Esophagus squamous epithelium (tissue), 5 donors: ENCODE measurements around the gene OR51B4. TPM values are rescaled to one million over a fixed set of nuclear protein-coding genes. Genes with fewer than 3 reads are reported as not detected.

Experiments
- DNase-seq: peaks from one replicate; lab custom pipeline; 2025; lab: John Stamatoyannopoulos, UW
- H3K27ac ChIP-seq, 4 donors: fragments of 200-600 bp; sonication (generic); one replicate each; pipeline ENCODE4 v1.5.1; 2016 to 2019; ENCODE audit warnings: mild to moderate bottlenecking in 1 of 4
- H3K27me3 ChIP-seq, 4 donors: fragments of 200-600 bp; sonication (generic); 1 replicate in 3 of 4; 2 replicates in 1 of 4; pipeline versions ENCODE4 v1.5.1 to v1.6.0; 2017 to 2021; ENCODE audit warnings: antibody characterized with exemption in 1 of 4
- H3K36me3 ChIP-seq, 3 donors: fragments of 200-600 bp; sonication (generic); one replicate each; pipeline ENCODE4 v1.5.1; 2016 to 2019
- H3K4me1 ChIP-seq, 3 donors: fragments of 200-600 bp; sonication (generic); one replicate each; pipeline ENCODE4 v1.5.1; 2017 to 2019
- H3K4me3 ChIP-seq, 4 donors: fragments of 200-600 bp; sonication (generic); 1 replicate in 3 of 4; 2 replicates in 1 of 4; pipeline ENCODE4 v1.5.1; 2016 to 2019; ENCODE audit warnings: mild to moderate bottlenecking in 2 of 4, moderate library complexity in 1 of 4
- H3K9me3 ChIP-seq, 3 donors: fragments of 200-600 bp; sonication (generic); one replicate each; pipeline ENCODE4 v1.5.1; 2016 to 2019
- CTCF ChIP-seq, 6 experiments: fragments of 450-650 bp in 4 of 6; fragments of 200-600 bp in 2 of 6; sonication (generic) in 2 of 6; IDR thresholded peaks; one replicate each; pipeline ENCODE4 v1.5.1; 2016 to 2019; ENCODE audit warnings: antibody characterized with exemption in 6 of 6, mild to moderate bottlenecking in 4 of 6, moderate library complexity in 4 of 6
- POLR2A ChIP-seq, 4 donors: fragments of 450-650 bp; IDR thresholded peaks; one replicate each; pipeline ENCODE4 v1.6.1; 2017; ENCODE audit warnings: antibody characterized with exemption in 4 of 4, mild to moderate bottlenecking in 4 of 4, moderate library complexity in 3 of 4
- WGBS, 2 donors: methylation state at CpG; one replicate each; pipeline ENCODE4 v1.1.5; 2018; 5-methylcytosine and 5-hydroxymethylcytosine counted together
- intact Hi-C: fragments of 100-400 bp; cut with DNase I; formaldehyde crosslinking; loops from one replicate; pipeline ENCODE4 v1.15.0; 2022
- total RNA-seq, 4 donors: library from RNA; depleted of rRNA; stranded (reverse); fragments of >200 nt; gene quantifications; one replicate each; pipeline ENCODE4 v1.1.0, GENCODE V29; 2016
- donor health status: DM: yes; HTN: yes; CAD: no.

The OR51B4 gene
- total RNA-seq, 4 donors from 2014 or later = not detected

- Histone ChIP-seq H3K4me3 (no peak overlapping the region), H3K9me3 (no peaks in the 10 kb centered on the region), H3K4me1 (no peaks in the 10 kb centered on the region), H3K27ac (no peak overlapping the region), H3K36me3 (no peaks in the 10 kb centered on the region), H3K27me3 (no peaks in the 10 kb centered on the region)
- intact Hi-C loops = no loop called here
- TF ChIP-seq POLR2A (IDR thresholded peaks at IDR 0.05) (no peak), CTCF (IDR thresholded peaks at IDR 0.05) (no peak)
- 79 to 85% methylated on average over 8 of the region's 8 CpGs for WGBS, 2 donors
- no peak for DNase-seq
Observed at GRCh38 chr11:5293028-5293427, 8.7 kb downstream of the OR51B4 start.

- H3K27me3 ChIP-seq = no peaks in the 10 kb centered on the region
- no peak overlapping the region for H3K27ac ChIP-seq
- 63 to 84% methylated on average over 1 of the region's 1 CpG for WGBS, 2 donors
Observed at GRCh38 chr11:5291207-5291838, 10.4 kb downstream of the OR51B4 start.

GRCh38 chr11:5290106-5290505 is 11.6 kb downstream of the OR51B4 start:
- Histone ChIP-seq H3K9me3 (no peaks in the 10 kb centered on the region), H3K27ac (no peak overlapping the region), H3K36me3 (no peaks in the 10 kb centered on the region), H3K4me3 (no peak overlapping the region), H3K4me1 (no peaks in the 10 kb centered on the region), H3K27me3 (no peaks in the 10 kb centered on the region)
- DNase-seq = no peak
- intact Hi-C loops = no loop called here
- no peak for TF ChIP-seq POLR2A (IDR thresholded peaks at IDR 0.05)
- no peak for TF ChIP-seq CTCF (IDR thresholded peaks at IDR 0.05)
- WGBS, 2 donors = 88 to 92% methylated on average over 1 of the region's 1 CpG

More at GRCh38 chr11:5291207-5291838, 10.4 kb downstream of the OR51B4 start:
- no peaks in the 10 kb centered on the region for H3K9me3 ChIP-seq
- TF ChIP-seq CTCF (IDR thresholded peaks at IDR 0.05) (peak in 2 of 6 experiments; percentile 9 to 49), POLR2A (IDR thresholded peaks at IDR 0.05) (no peak)
- H3K4me3 ChIP-seq = no peak overlapping the region
- H3K4me1 ChIP-seq = no peaks in the 10 kb centered on the region
- no peak for DNase-seq
- H3K36me3 ChIP-seq = no peaks in the 10 kb centered on the region
- intact Hi-C loops = no loop called here

GRCh38 chr11:5289696-5290095 is 12.1 kb downstream of the OR51B4 start:
- TF ChIP-seq CTCF (IDR thresholded peaks at IDR 0.05) (no peak), POLR2A (IDR thresholded peaks at IDR 0.05) (no peak)
- no peak for DNase-seq
- Histone ChIP-seq H3K27me3 (no peaks in the 10 kb centered on the region), H3K36me3 (no peaks in the 10 kb centered on the region), H3K4me3 (no peak overlapping the region), H3K9me3 (no peaks in the 10 kb centered on the region), H3K27ac (no peak overlapping the region), H3K4me1 (no peaks in the 10 kb centered on the region)
- intact Hi-C loops = no loop called here

- intact Hi-C loops = no loop called here
- 66 to 75% methylated on average over 6 of the region's 6 CpGs for WGBS, 2 donors
- Histone ChIP-seq H3K9me3 (no peaks in the 10 kb centered on the region), H3K36me3 (no peaks in the 10 kb centered on the region), H3K27ac (no peak overlapping the region), H3K27me3 (no peaks in the 10 kb centered on the region), H3K4me1 (no peaks in the 10 kb centered on the region), H3K4me3 (no peak overlapping the region)
- DNase-seq = no peak
- TF ChIP-seq POLR2A (IDR thresholded peaks at IDR 0.05) = no peak
Observed at GRCh38 chr11:5288906-5289550, 12.7 kb downstream of the OR51B4 start.
